Breast epithelium (tissue), 3 donors: ENCODE data around the gene PDSS2.

Experiments
- CTCF ChIP-seq, 3 donors: fragments of 450-650 bp; IDR thresholded peaks; one replicate each; pipeline ENCODE4 v1.5.1; 2016 to 2017; ENCODE audit warnings: antibody characterized with exemption in 3 of 3, mild to moderate bottlenecking in 3 of 3, moderate library complexity in 3 of 3
- POLR2A ChIP-seq: fragments of 450-650 bp; IDR thresholded peaks from one replicate; pipeline ENCODE4 v1.6.1; 2016; ENCODE audit warnings: antibody characterized with exemption, mild to moderate bottlenecking, moderate library complexity
- POLR2AphosphoS5 ChIP-seq, 3 donors: sonication (generic); formaldehyde crosslinking; IDR thresholded peaks; one replicate each; pipeline ENCODE4 v1.6.1; 2017; ENCODE audit warnings: antibody characterized with exemption in 3 of 3

- no peak for TF ChIP-seq CTCF (IDR thresholded peaks at IDR 0.05)
- no peak for TF ChIP-seq POLR2A
- no peak for TF ChIP-seq POLR2AphosphoS5 (IDR thresholded peaks at IDR 0.05)
These were observed 16.3 kb downstream of the PDSS2 start for GRCh38 chr6:107442938-107443607.
